PC-3 (cell line): ENCODE results near the gene RHOV.

ENCODE experiments used
- CTCF ChIP-seq: fragments of 300-600 bp; sonication (generic); conservative IDR thresholded peaks from 2 replicates; pipeline ENCODE4 v1.5.1; 2017; ENCODE audit warnings: antibody characterized with exemption, low read depth, mild to moderate bottlenecking, low read length
- EZH2phosphoT487 ChIP-seq: fragments of 300-600 bp; sonication (generic); IDR thresholded peaks from 2 replicates; pipeline ENCODE4 v1.6.1; 2018; ENCODE audit warnings: mild to moderate bottlenecking, antibody characterized with exemption, low read length, borderline replicate concordance

- TF ChIP-seq CTCF (no peak), EZH2phosphoT487 (no peak)
These were observed 18.5 kb upstream of the RHOV start for GRCh38 chr15:40892447-40893012.
